Mucosa of stomach (tissue), 1 donor: ENCODE measurements around the gene LRP2.
"Not testable (repeated sequence)": the region's sequence is repeated elsewhere in the genome, so short reads cannot be mapped to it uniquely, and the experiment has no call there.

Experiments used
- H3K27me3 ChIP-seq: one replicate; pipeline ENCODE4 v1.7.0; 2013; ENCODE audit warnings: mild to moderate bottlenecking, low read length; ENCODE audit not compliant: control insufficient read depth, insufficient read depth
- H3K36me3 ChIP-seq: one replicate; pipeline ENCODE4 v1.7.0; 2013; ENCODE audit warnings: low read length; ENCODE audit not compliant: control insufficient read depth, insufficient read depth
- H3K4me1 ChIP-seq: one replicate; pipeline ENCODE4 v1.7.0; 2013; ENCODE audit warnings: mild to moderate bottlenecking, low read length; ENCODE audit not compliant: control insufficient read depth, insufficient read depth
- H3K4me3 ChIP-seq: one replicate; pipeline ENCODE4 v1.7.0; 2013; ENCODE audit warnings: low read length
- H3K9ac ChIP-seq: one replicate; pipeline ENCODE4 v1.7.0; 2013; ENCODE audit warnings: mild to moderate bottlenecking, low read length, moderate library complexity
- H3K9me3 ChIP-seq: one replicate; pipeline ENCODE4 v1.7.0; 2013; ENCODE audit warnings: mild to moderate bottlenecking, low read length, moderate library complexity; ENCODE audit not compliant: control insufficient read depth
- donor health status: Pancreatic carcinoma.

LRP2 gene

GRCh38 chr2:169287666-169288065 lies 74.7 kb downstream of the LRP2 start:
- Histone ChIP-seq H3K4me3 (no peak overlapping the region), H3K4me1 (no peaks in the 10 kb centered on the region), H3K9ac (no peak overlapping the region), H3K9me3 (no peaks in the 10 kb centered on the region), H3K27me3 (no peaks in the 10 kb centered on the region), H3K36me3 (no peaks in the 10 kb centered on the region)

- H3K4me3 ChIP-seq = no peak overlapping the region
- no peaks in the 10 kb centered on the region for H3K4me1 ChIP-seq
- H3K27me3 ChIP-seq = no peaks in the 10 kb centered on the region
- H3K9me3 ChIP-seq = no peaks in the 10 kb centered on the region
- H3K9ac ChIP-seq = no peak overlapping the region
- H3K36me3 ChIP-seq = no peaks in the 10 kb centered on the region
Observed at GRCh38 chr2:169286624-169287231, 75.6 kb downstream of the LRP2 start.

- Histone ChIP-seq H3K4me3 (no peak overlapping the region), H3K9ac (no peak overlapping the region), H3K4me1 (no peaks in the 10 kb centered on the region)
Observed at GRCh38 chr2:169285531-169286235, 76.7 kb downstream of the LRP2 start.

GRCh38 chr2:169280502-169280901 lies 81.8 kb downstream of the LRP2 start:
- no peaks in the 10 kb centered on the region for H3K36me3 ChIP-seq
- no peak overlapping the region for H3K4me3 ChIP-seq
- no peaks in the 10 kb centered on the region for H3K9me3 ChIP-seq
- no peak overlapping the region for H3K9ac ChIP-seq
- no peaks in the 10 kb centered on the region for H3K27me3 ChIP-seq
- no peaks in the 10 kb centered on the region for H3K4me1 ChIP-seq

More at GRCh38 chr2:169285531-169286235, 76.7 kb downstream of the LRP2 start:
- Histone ChIP-seq H3K36me3 (no peaks in the 10 kb centered on the region), H3K9me3 (no peaks in the 10 kb centered on the region), H3K27me3 (no peaks in the 10 kb centered on the region)

- Histone ChIP-seq H3K9me3 (no peaks in the 10 kb centered on the region), H3K4me1 (no peaks in the 10 kb centered on the region), H3K4me3 (no peak overlapping the region)
Observed at GRCh38 chr2:169275696-169276444, 86.5 kb downstream of the LRP2 start.

GRCh38 chr2:169272010-169272409 lies 90.3 kb downstream of the LRP2 start:
- H3K4me3 ChIP-seq = no peak overlapping the region
- H3K9me3 ChIP-seq = no peaks in the 10 kb centered on the region
- H3K36me3 ChIP-seq = no peaks in the 10 kb centered on the region
- H3K27me3 ChIP-seq = no peaks in the 10 kb centered on the region
- no peak overlapping the region for H3K9ac ChIP-seq
- H3K4me1 ChIP-seq = no peaks in the 10 kb centered on the region

More at GRCh38 chr2:169275696-169276444, 86.5 kb downstream of the LRP2 start:
- no peaks in the 10 kb centered on the region for H3K27me3 ChIP-seq
- no peak overlapping the region for H3K9ac ChIP-seq
- no peaks in the 10 kb centered on the region for H3K36me3 ChIP-seq

GRCh38 chr2:169270574-169270973 lies 91.8 kb downstream of the LRP2 start:
- not testable (repeated sequence) for H3K9ac ChIP-seq, H3K4me3 ChIP-seq, H3K27me3 ChIP-seq, H3K36me3 ChIP-seq, H3K9me3 ChIP-seq, H3K4me1 ChIP-seq

GRCh38 chr2:169265591-169265990 lies 96.7 kb downstream of the LRP2 start:
- H3K36me3 ChIP-seq = no peaks in the 10 kb centered on the region
- H3K27me3 ChIP-seq = no peaks in the 10 kb centered on the region
- no peak overlapping the region for H3K9ac ChIP-seq
- H3K9me3 ChIP-seq = no peaks in the 10 kb centered on the region
- H3K4me3 ChIP-seq = no peak overlapping the region
- no peaks in the 10 kb centered on the region for H3K4me1 ChIP-seq

GRCh38 chr2:169260846-169261642 lies 101.3 kb downstream of the LRP2 start:
- H3K9ac ChIP-seq = no peak overlapping the region
- no peaks in the 10 kb centered on the region for H3K9me3 ChIP-seq
- no peaks in the 10 kb centered on the region for H3K4me1 ChIP-seq
- H3K27me3 ChIP-seq = no peaks in the 10 kb centered on the region
- no peak overlapping the region for H3K4me3 ChIP-seq
- no peaks in the 10 kb centered on the region for H3K36me3 ChIP-seq

GRCh38 chr2:169260246-169260645 lies 102.1 kb downstream of the LRP2 start:
- no peak overlapping the region for H3K4me3 ChIP-seq
- H3K4me1 ChIP-seq = no peaks in the 10 kb centered on the region
- H3K9me3 ChIP-seq = no peaks in the 10 kb centered on the region
- H3K27me3 ChIP-seq = no peaks in the 10 kb centered on the region
- H3K36me3 ChIP-seq = no peaks in the 10 kb centered on the region
- H3K9ac ChIP-seq = no peak overlapping the region

- Histone ChIP-seq H3K4me1 (no peaks in the 10 kb centered on the region), H3K4me3 (no peak overlapping the region), H3K9me3 (no peaks in the 10 kb centered on the region), H3K27me3 (no peaks in the 10 kb centered on the region), H3K36me3 (no peaks in the 10 kb centered on the region), H3K9ac (no peak overlapping the region)
Observed at GRCh38 chr2:169259402-169259801, 102.9 kb downstream of the LRP2 start.
